ENCODE results near the gene UNK.

UNK gene, protein sequence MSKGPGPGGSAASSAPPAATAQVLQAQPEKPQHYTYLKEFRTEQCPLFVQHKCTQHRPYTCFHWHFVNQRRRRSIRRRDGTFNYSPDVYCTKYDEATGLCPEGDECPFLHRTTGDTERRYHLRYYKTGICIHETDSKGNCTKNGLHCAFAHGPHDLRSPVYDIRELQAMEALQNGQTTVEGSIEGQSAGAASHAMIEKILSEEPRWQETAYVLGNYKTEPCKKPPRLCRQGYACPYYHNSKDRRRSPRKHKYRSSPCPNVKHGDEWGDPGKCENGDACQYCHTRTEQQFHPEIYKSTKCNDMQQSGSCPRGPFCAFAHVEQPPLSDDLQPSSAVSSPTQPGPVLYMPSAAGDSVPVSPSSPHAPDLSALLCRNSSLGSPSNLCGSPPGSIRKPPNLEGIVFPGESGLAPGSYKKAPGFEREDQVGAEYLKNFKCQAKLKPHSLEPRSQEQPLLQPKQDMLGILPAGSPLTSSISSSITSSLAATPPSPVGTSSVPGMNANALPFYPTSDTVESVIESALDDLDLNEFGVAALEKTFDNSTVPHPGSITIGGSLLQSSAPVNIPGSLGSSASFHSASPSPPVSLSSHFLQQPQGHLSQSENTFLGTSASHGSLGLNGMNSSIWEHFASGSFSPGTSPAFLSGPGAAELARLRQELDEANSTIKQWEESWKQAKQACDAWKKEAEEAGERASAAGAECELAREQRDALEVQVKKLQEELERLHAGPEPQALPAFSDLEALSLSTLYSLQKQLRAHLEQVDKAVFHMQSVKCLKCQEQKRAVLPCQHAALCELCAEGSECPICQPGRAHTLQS

DNA sequence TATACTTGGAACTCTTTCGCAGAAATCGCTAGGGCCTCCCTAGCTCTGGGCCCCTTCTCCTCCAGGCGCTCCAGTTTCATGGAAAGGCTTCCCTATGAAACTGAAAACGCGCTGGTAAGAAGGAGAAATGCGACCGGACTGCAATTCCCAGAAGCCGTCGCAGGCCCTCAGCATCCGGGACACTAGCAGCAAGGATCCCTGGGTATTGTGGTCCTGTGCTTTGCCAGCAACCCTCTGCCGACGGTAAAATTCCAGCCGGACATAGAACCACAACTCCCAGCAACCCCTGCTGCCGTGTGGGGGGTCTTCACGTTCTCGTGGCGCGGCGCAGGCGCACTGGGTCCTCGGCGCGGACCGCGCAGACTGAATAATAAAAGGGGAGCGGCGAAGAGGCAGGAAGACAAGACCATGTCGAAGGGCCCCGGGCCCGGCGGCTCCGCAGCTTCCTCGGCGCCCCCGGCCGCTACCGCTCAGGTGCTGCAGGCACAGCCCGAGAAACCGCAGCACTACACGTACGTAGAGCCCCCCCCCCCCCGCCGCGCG, at the start of gene UNK:
Gene UNK, plus strand, starts transcription at position 334 of the 543 bp plus-strand sequence. Its CDS starts 75 bp downstream, at position 409.
- peak; percentile 52 for FAIRE-seq

GRCh38 chr17:75736173-75736835, 48.3 kb upstream of the UNK start:
- FAIRE-seq, result no peak

GRCh38 chr17:75737133-75737962, 47.3 kb upstream of the UNK start:
- FAIRE-seq, result no peak

GRCh38 chr17:75738218-75738802, 46.3 kb upstream of the UNK start:
- FAIRE-seq, result no peak

DNA sequence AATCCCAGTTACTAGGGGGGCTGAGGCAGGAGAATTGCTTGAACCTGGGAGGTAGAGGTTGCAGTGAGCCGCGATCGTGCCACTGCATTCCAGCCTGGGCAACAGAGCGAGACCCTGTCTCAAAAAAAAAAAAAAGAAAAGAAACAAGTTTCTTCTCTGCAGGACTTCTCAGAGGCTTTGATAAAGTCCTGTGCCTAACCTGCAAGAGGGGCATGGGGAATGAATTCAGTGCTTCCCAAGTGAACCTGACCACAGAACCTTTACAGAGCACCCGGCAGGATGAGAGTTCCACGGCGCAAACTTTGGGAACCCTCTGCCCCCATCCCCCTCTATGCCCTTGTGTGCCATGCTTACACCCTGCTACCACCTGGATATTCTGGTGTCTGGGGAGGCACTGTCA, 45.4 kb upstream of the UNK start:
- no peak for FAIRE-seq

- no peak for FAIRE-seq
Observed at GRCh38 chr17:75739801-75740200, 44.8 kb upstream of the UNK start.

- no peak for FAIRE-seq
Observed at GRCh38 chr17:75740215-75740614, 44.4 kb upstream of the UNK start.

DNA sequence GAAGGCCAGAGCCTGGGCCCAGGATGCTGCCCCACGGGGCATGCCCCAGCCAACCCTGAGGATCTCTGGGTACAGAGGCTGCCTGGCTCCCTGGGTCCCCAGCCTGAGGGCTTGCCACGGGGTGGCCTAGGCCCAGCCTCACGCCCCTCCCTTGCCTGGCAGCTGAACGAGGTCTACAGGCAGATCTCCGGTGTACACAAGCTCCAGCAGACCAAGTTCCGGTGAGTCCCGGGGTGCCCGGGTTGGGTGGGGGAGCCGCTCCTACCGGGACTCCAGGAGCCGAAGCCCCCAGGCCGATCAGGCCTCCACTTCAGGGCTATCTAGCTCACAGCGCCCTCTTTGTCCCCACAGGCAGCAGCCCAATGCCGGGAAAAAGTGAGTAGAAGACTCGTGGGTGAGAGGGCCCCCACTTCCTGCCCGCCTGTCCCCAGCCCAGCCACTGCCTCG, 44.0 kb upstream of the UNK start:
- FAIRE-seq, result no peak

GRCh38 chr17:75742337-75742736, 42.3 kb upstream of the UNK start:
- FAIRE-seq, result no peak

- FAIRE-seq, result no peak
Observed at GRCh38 chr17:75743625-75744206, 40.9 kb upstream of the UNK start.

- no peak for FAIRE-seq
Observed at GRCh38 chr17:75748706-75749105, 35.9 kb upstream of the UNK start.

DNA sequence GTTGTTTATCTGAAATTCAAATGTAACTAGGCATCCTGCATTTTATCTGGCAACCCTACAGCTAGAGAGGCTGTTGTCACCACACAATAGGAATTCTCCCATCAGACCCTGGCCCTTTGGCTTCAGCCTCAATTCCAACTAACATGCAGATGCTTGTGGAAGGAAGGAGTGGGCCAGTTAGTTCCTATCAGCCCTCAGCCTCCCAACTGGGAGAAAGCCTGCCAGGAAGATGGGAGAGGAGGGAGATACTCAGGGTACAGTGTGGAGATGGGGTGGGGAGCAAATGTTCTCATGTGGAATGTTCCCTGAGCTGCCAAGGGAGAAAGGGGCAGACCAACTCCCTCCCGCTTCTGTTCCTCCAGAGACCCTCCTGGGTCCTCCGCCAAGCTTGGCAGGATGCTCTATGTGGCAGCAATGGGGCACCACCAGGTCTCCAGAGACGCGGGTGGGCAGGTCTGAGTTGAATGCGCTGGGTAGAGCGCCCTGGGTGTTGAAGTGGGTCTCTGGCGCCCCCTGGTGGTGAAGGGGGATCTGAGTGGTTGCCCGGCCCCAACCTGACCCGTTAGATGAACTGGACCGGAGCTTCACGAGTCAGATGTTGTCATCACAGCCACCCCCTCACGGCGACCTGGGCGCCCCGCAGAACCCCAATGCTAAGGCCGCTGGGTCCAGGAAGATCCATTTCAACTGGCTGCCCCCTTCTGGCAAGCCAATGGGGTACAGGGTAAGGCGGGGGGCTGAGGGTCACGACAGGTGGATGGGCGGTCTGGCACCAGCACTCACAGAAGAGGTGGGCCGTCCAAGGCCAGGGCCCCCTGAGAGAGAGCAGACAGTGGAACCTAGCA, 34.8 kb upstream of the UNK start:
- no peak for FAIRE-seq

DNA sequence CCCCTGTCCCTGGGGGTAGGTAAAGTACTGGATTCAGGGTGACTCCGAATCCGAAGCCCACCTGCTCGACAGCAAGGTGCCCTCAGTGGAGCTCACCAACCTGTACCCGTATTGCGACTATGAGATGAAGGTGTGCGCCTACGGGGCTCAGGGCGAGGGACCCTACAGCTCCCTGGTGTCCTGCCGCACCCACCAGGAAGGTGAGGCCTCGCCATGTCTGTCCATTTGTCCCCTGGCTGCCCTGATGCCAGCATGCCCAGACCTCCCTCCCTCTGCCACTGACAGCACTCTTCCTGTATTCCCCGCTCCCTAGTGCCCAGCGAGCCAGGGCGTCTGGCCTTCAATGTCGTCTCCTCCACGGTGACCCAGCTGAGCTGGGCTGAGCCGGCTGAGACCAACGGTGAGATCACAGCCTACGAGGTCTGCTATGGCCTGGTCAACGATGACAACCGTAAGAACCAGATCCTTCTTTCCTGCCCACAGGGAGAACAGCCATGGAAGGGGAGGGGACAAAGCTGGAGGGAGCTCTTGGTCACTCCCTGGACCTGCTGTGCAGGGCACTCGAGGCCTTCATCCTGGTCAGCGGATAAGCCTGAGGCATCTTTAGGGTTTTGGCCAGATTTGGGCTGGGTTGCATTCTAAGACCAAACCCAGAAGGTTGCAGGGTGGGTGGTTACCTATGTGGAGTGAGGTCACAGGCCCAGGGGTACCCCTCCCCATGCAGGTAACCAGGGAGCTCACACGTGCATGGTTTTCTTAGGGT, 33.8 kb upstream of the UNK start:
- no peak for FAIRE-seq

GRCh38 chr17:75751676-75752404, 32.8 kb upstream of the UNK start:
- no peak for FAIRE-seq

GRCh38 chr17:75752405-75752709, 32.2 kb upstream of the UNK start:
- no peak for FAIRE-seq

GRCh38 chr17:75752802-75753513, 31.6 kb upstream of the UNK start:
- no peak for FAIRE-seq

GRCh38 chr17:75753514-75754377, 30.9 kb upstream of the UNK start:
- no peak for FAIRE-seq
